GM21576 (cell line): Measurements from ENCODE around the gene SLC5A1.

Source experiments
- ATAC-seq: cut with Tn5 transposase; IDR thresholded peaks from one replicate; pipeline ENCODE4 v1.9.1; 2021; ENCODE audit warnings: mild to moderate bottlenecking, moderate library complexity; ENCODE audit not compliant: unreplicated experiment

SLC5A1 gene

GRCh38 chr22:32042924-32043323, at the start of gene SLC5A1:
SLC5A1 (plus strand) TSS chr22:32043261; CDS start chr22:32043282, 21 bp downstream.
- ATAC-seq, result no peak

- no peak for ATAC-seq
These were observed 48.0 kb upstream of the SLC5A1 start for GRCh38 chr22:31995046-31995445.

- no peak for ATAC-seq
These were observed 47.3 kb upstream of the SLC5A1 start for GRCh38 chr22:31995807-31996206.

- ATAC-seq, result no peak
These were observed 44.2 kb upstream of the SLC5A1 start for GRCh38 chr22:31998784-31999385.

GRCh38 chr22:32000181-32000580, 42.9 kb upstream of the SLC5A1 start:
- ATAC-seq, result no peak

GRCh38 chr22:32005453-32005852, 37.6 kb upstream of the SLC5A1 start:
- ATAC-seq, result no peak

- no peak for ATAC-seq
These were observed 29.9 kb upstream of the SLC5A1 start for GRCh38 chr22:32013200-32013599.

GRCh38 chr22:32016081-32016480, 27.0 kb upstream of the SLC5A1 start:
- ATAC-seq, result no peak

GRCh38 chr22:32018056-32018455, 25.0 kb upstream of the SLC5A1 start:
- no peak for ATAC-seq

GRCh38 chr22:32020117-32020516, 22.9 kb upstream of the SLC5A1 start:
- no peak for ATAC-seq

GRCh38 chr22:32021716-32022115, 21.3 kb upstream of the SLC5A1 start:
- ATAC-seq, result no peak

- no peak for ATAC-seq
These were observed 19.7 kb upstream of the SLC5A1 start for GRCh38 chr22:32023251-32023827.

GRCh38 chr22:32024796-32025195, 18.3 kb upstream of the SLC5A1 start:
- no peak for ATAC-seq

GRCh38 chr22:32030518-32031247, 12.4 kb upstream of the SLC5A1 start:
- ATAC-seq, result no peak

- ATAC-seq, result no peak
These were observed 11.6 kb upstream of the SLC5A1 start for GRCh38 chr22:32031466-32031865.

GRCh38 chr22:32034275-32034674, 8.8 kb upstream of the SLC5A1 start:
- no peak for ATAC-seq

- no peak for ATAC-seq
These were observed 5.8 kb upstream of the SLC5A1 start for GRCh38 chr22:32037236-32037635.

- no peak for ATAC-seq
These were observed 2.6 kb upstream of the SLC5A1 start for GRCh38 chr22:32040324-32040904.

GRCh38 chr22:32043391-32043790, 330 bp downstream of the SLC5A1 start:
- no peak for ATAC-seq

GRCh38 chr22:32044477-32044876, 1.4 kb downstream of the SLC5A1 start:
- no peak for ATAC-seq

- ATAC-seq, result no peak
These were observed 1.9 kb downstream of the SLC5A1 start for GRCh38 chr22:32044913-32045312.

GRCh38 chr22:32048069-32048468, 5.0 kb downstream of the SLC5A1 start:
- ATAC-seq, result no peak
